Effector memory CD4-positive, alpha-beta T cell (primary cell): ENCODE measurements around the gene IQCM.
"Not testable (repeated sequence)": the region's sequence is repeated elsewhere in the genome, so short reads cannot be mapped to it uniquely, and the experiment has no call there.

ENCODE experiments used
- DNase-seq, 3 donors: peaks; one replicate each; pipeline ENCODE4 v3.0.0-alpha.2; 2020
- H3K27ac ChIP-seq: 2 replicates; pipeline ENCODE4 v1.7.0; 2013; ENCODE audit warnings: mild to moderate bottlenecking, low read length, moderate library complexity; ENCODE audit not compliant: insufficient read depth, poor library complexity, severe bottlenecking
- H3K27me3 ChIP-seq: replicated peaks from 2 replicates; pipeline ENCODE4 v1.7.0; 2013; ENCODE audit warnings: mild to moderate bottlenecking, low read length; ENCODE audit not compliant: insufficient read depth, control insufficient read depth, poor library complexity, severe bottlenecking
- H3K36me3 ChIP-seq: 2 replicates; pipeline ENCODE4 v1.7.0; 2013; ENCODE audit warnings: mild to moderate bottlenecking, low read length, moderate library complexity; ENCODE audit not compliant: control insufficient read depth, insufficient read depth
- H3K4me1 ChIP-seq: 2 replicates; pipeline ENCODE4 v1.7.0; 2013; ENCODE audit warnings: low read length, mild to moderate bottlenecking; ENCODE audit not compliant: control insufficient read depth, insufficient read depth, poor library complexity, severe bottlenecking
- H3K4me3 ChIP-seq: 2 replicates; pipeline ENCODE4 v1.7.0; 2013; ENCODE audit warnings: low read length, low read depth, mild to moderate bottlenecking; ENCODE audit not compliant: insufficient read depth, poor library complexity, severe bottlenecking
- H3K9me3 ChIP-seq: 2 replicates; pipeline ENCODE4 v1.7.0; 2013; ENCODE audit warnings: mild to moderate bottlenecking, low read length, moderate library complexity; ENCODE audit not compliant: control insufficient read depth

IQCM gene

DNA sequence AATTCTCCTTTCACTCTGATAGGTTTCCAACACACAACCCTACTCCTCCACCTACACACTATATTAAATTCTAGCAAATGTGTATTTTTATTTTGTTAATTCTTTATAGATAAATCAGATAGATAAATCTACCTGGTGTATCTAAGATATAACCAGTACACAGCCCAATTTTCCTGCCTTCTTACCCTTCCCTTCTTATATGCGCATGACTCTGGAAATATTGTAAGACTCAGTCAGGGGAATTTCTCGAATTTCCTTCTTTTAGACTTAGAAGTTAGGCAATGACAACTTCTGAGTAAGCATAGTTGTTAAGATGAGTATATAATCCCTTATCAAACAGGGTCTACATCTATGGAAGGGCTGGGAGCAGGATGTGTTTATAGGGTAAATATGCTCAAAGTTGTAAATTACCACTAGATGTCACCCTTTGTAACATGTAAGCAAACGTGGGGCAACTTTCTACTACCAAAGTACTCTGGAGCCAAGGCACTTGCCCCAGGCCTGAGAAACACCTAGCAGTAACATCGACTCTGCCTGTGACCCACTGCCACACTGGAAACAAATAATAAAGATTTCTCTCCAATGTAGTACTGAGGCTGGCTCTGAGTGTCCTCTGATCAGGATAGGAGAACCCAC is 444.7 kb downstream of the IQCM start:
- Histone ChIP-seq H3K27ac (no peak overlapping the region), H3K4me1 (no peaks in the 10 kb centered on the region), H3K4me3 (no peak overlapping the region), H3K36me3 (no peaks in the 10 kb centered on the region), H3K27me3 (no peaks in the 10 kb centered on the region), H3K9me3 (no peaks in the 10 kb centered on the region)
- DNase-seq = no peak

DNA sequence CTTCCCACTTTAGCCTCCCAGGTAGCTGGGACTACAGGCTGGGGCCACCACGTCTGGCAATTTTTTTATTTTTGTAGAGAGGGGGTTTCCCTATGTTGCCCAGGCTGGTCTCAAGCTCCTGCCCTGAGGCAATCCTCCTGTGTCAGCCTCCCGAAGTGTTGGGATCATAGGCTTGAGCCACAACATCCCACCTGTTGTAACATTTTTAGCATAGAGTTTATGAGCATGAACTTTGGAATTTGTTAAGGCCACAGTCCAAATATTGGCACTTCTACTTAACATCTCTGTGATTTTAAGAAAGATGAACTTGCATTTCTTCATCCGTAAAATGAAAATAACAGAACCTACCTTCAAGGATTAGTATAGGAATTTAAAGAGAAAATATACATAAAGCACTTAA is 445.6 kb downstream of the IQCM start:
- Histone ChIP-seq H3K9me3 (no peaks in the 10 kb centered on the region), H3K4me1 (no peaks in the 10 kb centered on the region), H3K4me3 (no peak overlapping the region), H3K27me3 (no peaks in the 10 kb centered on the region), H3K27ac (no peak overlapping the region), H3K36me3 (no peaks in the 10 kb centered on the region)
- DNase-seq = no peak

DNA sequence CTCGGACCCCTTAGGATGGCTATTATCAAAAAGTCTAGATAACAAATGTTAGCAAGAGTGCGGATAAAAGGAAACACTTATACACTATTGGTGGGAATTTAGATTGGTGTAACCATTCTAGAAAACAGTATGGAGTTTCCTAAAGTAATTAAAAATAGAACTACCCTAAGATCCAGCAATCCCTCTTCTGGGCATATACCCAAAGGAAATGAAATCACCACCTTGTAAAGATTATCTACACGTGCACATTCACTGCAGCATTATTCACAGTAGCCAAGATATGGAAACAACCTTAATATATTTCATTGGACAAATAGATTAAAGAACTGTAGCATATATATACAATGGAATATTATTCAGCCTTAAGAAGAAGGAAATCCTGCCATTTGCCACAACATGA is 462.4 kb downstream of the IQCM start:
- DNase-seq = no peak
- H3K27me3 ChIP-seq = no peaks in the 10 kb centered on the region

DNA sequence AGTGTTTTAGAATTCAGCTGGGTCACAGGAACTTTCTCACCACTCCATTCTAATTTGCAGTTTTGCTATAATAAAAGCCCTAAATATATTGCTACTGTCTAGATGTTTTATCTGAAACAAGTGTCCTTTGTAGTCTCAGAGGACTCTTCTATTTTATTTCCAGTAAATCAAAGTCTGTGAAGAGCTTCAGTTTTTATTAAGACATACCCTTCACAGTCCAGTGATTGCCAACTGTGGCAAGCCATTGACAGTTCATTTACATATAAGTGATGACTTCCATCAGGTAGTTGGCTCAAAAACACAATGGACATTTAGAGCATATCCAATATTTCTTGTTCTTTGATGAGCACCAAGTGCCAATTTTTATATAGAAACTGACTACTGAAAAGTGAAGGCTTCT is 466.1 kb downstream of the IQCM start:
- no peak for DNase-seq
- Histone ChIP-seq H3K27ac (no peak overlapping the region), H3K27me3 (no peaks in the 10 kb centered on the region), H3K9me3 (no peaks in the 10 kb centered on the region), H3K4me1 (no peaks in the 10 kb centered on the region), H3K4me3 (no peak overlapping the region), H3K36me3 (no peaks in the 10 kb centered on the region)

More for the DNA sequence above, 462.4 kb downstream of the IQCM start:
- Histone ChIP-seq H3K4me3 (no peak overlapping the region), H3K4me1 (no peaks in the 10 kb centered on the region), H3K36me3 (no peaks in the 10 kb centered on the region), H3K9me3 (no peaks in the 10 kb centered on the region), H3K27ac (no peak overlapping the region)

DNA sequence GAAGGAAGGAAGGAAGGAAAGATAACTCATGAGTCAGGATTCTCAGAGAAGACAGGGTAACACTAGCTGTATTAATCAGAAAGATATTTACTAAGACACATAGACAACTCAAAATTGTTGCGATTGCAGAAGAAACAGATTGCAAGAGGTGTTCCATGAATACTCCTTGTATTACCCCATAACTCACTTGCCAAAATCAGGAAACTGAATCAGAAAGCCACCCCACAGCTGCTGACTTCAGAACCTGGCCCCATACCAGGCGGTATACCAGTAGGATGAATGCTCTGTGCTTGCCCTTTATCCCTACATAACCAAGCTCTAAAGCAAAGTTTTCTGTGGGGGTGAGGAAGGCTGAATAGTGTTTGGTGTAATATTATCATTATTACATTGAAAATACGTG is 468.5 kb downstream of the IQCM start:
- Histone ChIP-seq H3K27ac (no peak overlapping the region), H3K36me3 (no peaks in the 10 kb centered on the region), H3K27me3 (no peaks in the 10 kb centered on the region), H3K4me3 (no peak overlapping the region), H3K4me1 (no peaks in the 10 kb centered on the region), H3K9me3 (no peaks in the 10 kb centered on the region)
- DNase-seq = no peak

DNA sequence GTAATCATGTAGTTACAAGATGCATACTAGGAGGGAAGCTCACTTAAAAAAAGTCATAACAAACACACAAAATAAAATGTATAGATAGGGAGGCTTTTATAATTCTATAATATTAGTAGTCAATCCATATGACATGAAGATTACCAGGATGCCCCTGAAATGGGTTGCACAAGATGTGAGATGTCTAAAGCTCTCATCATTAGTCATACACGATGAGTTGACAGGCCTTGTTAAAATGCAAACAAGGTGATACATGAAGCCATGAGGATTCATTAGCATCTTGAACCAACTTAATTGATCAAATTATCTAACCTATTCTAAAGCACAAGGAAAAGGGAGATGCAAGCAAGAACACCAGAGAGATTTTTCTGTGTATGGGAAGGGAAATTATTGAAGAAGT is 470.2 kb downstream of the IQCM start:
- H3K4me3 ChIP-seq = no peak overlapping the region
- H3K9me3 ChIP-seq = no peaks in the 10 kb centered on the region
- H3K27me3 ChIP-seq = no peaks in the 10 kb centered on the region
- H3K36me3 ChIP-seq = no peaks in the 10 kb centered on the region
- no peak overlapping the region for H3K27ac ChIP-seq
- no peak for DNase-seq
- H3K4me1 ChIP-seq = no peaks in the 10 kb centered on the region

DNA sequence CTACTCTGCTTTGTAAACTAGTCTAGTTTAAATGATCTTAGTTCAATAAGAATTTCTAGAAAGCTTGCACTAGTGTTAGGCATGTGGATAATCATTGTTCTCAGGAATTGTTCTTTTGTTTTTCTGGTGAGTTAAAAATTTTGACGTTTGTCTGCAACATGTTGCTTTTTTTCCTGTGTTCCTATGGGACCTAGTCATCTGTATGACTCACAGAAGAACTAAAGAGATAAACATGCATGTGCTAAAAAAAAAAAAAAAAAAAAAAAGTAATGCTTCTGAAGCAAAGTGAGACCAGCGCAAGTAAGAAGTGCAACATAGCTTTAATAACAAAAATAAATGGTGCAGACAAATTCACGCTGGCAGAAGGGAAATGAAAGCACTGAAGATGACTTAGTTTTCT is 471.2 kb downstream of the IQCM start:
- no peak overlapping the region for H3K4me3 ChIP-seq
- no peaks in the 10 kb centered on the region for H3K36me3 ChIP-seq
- DNase-seq = no peak
- H3K9me3 ChIP-seq = no peaks in the 10 kb centered on the region
- H3K27me3 ChIP-seq = no peaks in the 10 kb centered on the region
- H3K27ac ChIP-seq = no peak overlapping the region
- H3K4me1 ChIP-seq = no peaks in the 10 kb centered on the region

DNA sequence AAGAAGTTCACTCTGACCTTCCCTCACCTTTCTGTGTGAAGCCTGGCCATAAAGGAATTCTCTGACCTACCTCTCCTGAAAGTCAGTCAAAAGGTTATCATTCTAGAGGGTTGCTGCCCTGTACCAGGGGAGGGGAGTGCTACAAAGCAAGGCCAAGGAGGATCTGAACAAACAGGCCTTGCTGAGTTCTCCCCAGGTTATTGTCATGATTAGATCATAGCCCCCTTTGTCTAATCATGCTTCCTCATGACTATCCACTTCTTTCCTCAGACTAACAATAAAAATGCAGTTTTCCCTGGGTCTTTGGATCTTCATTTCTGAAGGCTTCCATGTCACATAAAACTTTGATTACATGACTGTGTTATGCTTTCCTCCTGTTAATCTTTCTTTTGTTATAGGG is 472.0 kb downstream of the IQCM start:
- Histone ChIP-seq H3K36me3 (no peaks in the 10 kb centered on the region), H3K4me3 (no peak overlapping the region), H3K27ac (no peak overlapping the region), H3K9me3 (no peaks in the 10 kb centered on the region), H3K27me3 (no peaks in the 10 kb centered on the region), H3K4me1 (no peaks in the 10 kb centered on the region)
- DNase-seq = no peak

DNA sequence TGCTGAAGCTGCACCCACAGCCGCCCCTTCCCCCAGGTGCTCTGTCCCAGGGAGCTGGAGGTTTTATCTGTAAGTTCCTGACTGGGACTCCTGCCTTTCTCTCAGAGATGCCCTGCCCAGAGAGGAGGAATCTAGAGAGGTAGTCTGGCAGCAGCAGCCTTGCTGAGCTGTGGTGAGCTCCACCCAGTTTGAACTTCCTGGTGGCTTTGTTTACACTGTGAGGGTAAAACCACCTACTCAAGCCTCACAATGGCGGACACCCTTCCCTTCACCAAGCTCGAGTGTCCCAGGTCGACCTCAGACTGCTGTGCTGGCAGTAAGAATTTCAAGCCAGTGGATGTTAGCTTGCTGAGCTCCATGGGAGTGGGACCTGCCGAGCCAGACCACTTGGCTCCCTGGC is 474.5 kb downstream of the IQCM start:
- H3K4me3 ChIP-seq, H3K27me3 ChIP-seq, H3K4me1 ChIP-seq, H3K36me3 ChIP-seq, H3K9me3 ChIP-seq, DNase-seq, H3K27ac ChIP-seq: not testable (repeated sequence)

DNA sequence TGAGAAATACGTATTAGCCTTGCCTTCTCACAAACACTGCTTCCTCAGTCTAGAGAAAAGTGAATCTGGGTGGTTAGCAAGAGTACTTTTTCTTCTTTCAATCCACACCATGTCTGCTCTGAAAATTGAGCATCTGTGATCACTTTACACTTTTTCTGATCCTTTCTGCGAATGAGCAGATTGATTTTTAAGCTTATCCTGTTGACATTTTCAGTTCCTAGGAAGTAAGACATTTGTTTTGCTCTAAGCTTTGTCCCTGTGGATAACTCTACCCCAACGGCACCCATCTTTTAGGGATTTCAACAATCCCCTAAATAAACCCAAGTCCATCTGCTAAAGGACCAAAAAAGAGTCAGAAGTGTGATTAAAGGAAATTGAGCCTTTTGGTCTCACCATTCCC is 487.5 kb downstream of the IQCM start:
- Histone ChIP-seq H3K36me3 (no peaks in the 10 kb centered on the region), H3K9me3 (no peaks in the 10 kb centered on the region), H3K27ac (no peak overlapping the region), H3K4me3 (no peak overlapping the region), H3K27me3 (no peaks in the 10 kb centered on the region), H3K4me1 (no peaks in the 10 kb centered on the region)
- no peak for DNase-seq

DNA sequence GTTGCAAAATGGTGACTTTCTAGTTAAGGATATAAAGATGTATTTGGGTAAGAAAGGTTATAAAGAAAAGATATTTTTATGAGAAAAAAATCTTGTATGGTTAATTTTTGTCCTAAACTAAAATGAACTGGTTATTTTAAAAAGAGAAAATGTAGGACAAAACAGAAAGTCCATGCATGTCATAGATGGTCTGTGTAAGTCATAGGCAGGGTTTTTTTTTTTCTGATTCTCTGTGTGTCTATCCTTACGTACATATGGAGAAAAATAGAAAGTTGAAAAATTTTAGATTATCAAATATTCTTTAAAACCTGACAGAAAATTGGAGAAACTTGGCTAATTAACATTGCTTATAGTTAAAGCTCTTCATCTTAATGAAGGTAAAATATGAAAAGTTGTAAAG is 493.4 kb downstream of the IQCM start:
- Histone ChIP-seq H3K27ac (no peak overlapping the region), H3K4me1 (no peaks in the 10 kb centered on the region), H3K4me3 (no peak overlapping the region), H3K27me3 (no peaks in the 10 kb centered on the region), H3K9me3 (no peaks in the 10 kb centered on the region), H3K36me3 (no peaks in the 10 kb centered on the region)
- DNase-seq = no peak
